Endothelial cell of umbilical vein (primary cell): Measurements from ENCODE around the gene SLC50A1.

Experiments used
- EZH2 ChIP-seq: IDR thresholded peaks from 2 replicates; pipeline ENCODE4 v1.6.1; 2012; ENCODE audit warnings: borderline replicate concordance, low read depth, mild to moderate bottlenecking, moderate library complexity, low read length, inconsistent platforms; ENCODE audit not compliant: severe bottlenecking
- FOS ChIP-seq: IDR thresholded peaks from 2 replicates; pipeline ENCODE4 v1.6.1; 2011; ENCODE audit warnings: mild to moderate bottlenecking, low read length, moderate library complexity, borderline replicate concordance; ENCODE audit not compliant: insufficient read depth
- JUN ChIP-seq: IDR thresholded peaks from 2 replicates; pipeline ENCODE4 v1.6.1; 2011; ENCODE audit warnings: borderline replicate concordance, low read depth; ENCODE audit not compliant: insufficient read length, insufficient read depth
- MYC ChIP-seq: IDR thresholded peaks from one replicate; pipeline ENCODE4 v1.6.1; 2011; ENCODE audit warnings: mild to moderate bottlenecking, low read depth, low read length
- POLR2A ChIP-seq: IDR thresholded peaks from 2 replicates; pipeline ENCODE4 v1.6.1; 2012; ENCODE audit warnings: low read depth, mild to moderate bottlenecking, control low read depth, low read length
- POLR2AphosphoS5 ChIP-seq: IDR thresholded peaks from 2 replicates; pipeline ENCODE4 v1.6.1; 2012; ENCODE audit warnings: low read depth, mild to moderate bottlenecking, control low read depth, low read length, moderate library complexity; ENCODE audit not compliant: insufficient read depth
- TF ChIP-seq, protein P1 (sequence below), 2 donors: IDR thresholded peaks; 1 replicate in 1 of 2; 2 replicates in 1 of 2; pipeline ENCODE4 v1.5.1; 2011; ENCODE audit warnings: low read length in 2 of 2, mild to moderate bottlenecking in 2 of 2, moderate library complexity in 2 of 2, control low read depth in 1 of 2, inconsistent platforms in 1 of 2, low read depth in 1 of 2; ENCODE audit not compliant: insufficient read depth in 1 of 2; ENCODE audit errors: extremely low read depth in 1 of 2
- TF ChIP-seq, protein P2 (sequence below): IDR thresholded peaks from 2 replicates; pipeline ENCODE4 v1.6.1; 2011; ENCODE audit not compliant: insufficient read depth, insufficient read length

DNA sequence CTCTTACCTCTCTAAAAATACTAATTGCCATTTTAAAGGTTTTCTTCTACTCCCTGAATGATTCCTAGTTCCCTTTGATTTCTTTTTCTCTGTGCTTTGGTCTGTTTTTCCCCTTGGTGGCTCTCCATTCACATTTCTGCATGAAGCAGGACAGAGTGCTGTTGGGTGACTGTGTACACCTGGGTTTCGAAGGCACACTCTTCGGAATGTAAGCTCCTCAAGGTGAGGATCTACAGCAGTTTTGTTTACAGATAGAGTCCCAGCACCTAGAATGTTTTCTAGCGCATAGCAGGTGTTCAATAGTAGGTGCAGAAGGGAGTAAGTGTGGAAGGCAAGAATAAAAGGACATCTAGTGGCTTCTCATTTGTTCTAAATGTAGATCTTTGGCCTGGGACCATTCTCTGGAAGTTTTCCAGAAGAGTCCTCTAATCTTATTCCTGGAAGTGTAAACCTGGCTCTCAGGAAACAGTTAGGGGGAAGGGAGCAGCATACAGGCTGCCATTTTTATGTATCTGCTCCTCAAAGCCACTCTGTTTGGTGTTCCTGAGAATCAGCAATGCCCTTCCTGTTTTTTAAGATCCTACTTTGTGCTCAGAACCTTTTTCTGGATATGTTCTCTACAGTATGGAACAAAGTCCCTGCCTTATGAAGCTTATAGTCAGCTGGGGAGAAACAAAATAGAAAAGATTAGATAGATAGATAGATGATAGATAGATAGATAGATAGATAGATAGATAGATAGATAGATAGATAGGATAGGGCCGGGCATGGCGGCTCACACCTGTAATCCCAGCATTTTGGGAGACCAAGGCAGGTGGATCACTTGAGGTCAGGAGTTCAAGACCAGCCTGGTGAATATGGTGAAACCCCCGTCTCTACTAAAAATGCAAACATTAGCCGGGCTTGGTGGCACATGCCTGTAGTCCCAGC lies 30.8 kb upstream of the SLC50A1 start:
- TF ChIP-seq, protein P1, sequence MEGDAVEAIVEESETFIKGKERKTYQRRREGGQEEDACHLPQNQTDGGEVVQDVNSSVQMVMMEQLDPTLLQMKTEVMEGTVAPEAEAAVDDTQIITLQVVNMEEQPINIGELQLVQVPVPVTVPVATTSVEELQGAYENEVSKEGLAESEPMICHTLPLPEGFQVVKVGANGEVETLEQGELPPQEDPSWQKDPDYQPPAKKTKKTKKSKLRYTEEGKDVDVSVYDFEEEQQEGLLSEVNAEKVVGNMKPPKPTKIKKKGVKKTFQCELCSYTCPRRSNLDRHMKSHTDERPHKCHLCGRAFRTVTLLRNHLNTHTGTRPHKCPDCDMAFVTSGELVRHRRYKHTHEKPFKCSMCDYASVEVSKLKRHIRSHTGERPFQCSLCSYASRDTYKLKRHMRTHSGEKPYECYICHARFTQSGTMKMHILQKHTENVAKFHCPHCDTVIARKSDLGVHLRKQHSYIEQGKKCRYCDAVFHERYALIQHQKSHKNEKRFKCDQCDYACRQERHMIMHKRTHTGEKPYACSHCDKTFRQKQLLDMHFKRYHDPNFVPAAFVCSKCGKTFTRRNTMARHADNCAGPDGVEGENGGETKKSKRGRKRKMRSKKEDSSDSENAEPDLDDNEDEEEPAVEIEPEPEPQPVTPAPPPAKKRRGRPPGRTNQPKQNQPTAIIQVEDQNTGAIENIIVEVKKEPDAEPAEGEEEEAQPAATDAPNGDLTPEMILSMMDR (IDR thresholded peaks at IDR 0.05; ENCODE audit: extremely low read depth in 1 of 2, insufficient read depth in 1 of 2, low read depth in 1 of 2, low read length in 2 of 2): no peak
- no peak for TF ChIP-seq JUN
- TF ChIP-seq MYC: no peak
- TF ChIP-seq POLR2A: no peak
- no peak for TF ChIP-seq EZH2
- TF ChIP-seq, protein P2, sequence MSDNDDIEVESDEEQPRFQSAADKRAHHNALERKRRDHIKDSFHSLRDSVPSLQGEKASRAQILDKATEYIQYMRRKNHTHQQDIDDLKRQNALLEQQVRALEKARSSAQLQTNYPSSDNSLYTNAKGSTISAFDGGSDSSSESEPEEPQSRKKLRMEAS: no peak
- no peak for TF ChIP-seq POLR2AphosphoS5
- TF ChIP-seq FOS: no peak
